GM12891 (cell line): Measurements from ENCODE around the gene RELT.
A peak's percentile ranks its signal among the peaks of the same experiment; 100 is the strongest.

Experiments
- DNase-seq: peaks from one replicate; pipeline ENCODE4 v3.0.0; 2011; ENCODE audit warnings: low spot score; ENCODE audit not compliant: insufficient read length
- FAIRE-seq: peaks from 2 replicates; lab custom pipeline; 2011; peaks lifted over from hg19 to GRCh38; lab: Jason Lieb, UNC
- PAX5 ChIP-seq: IDR thresholded peaks from 2 replicates; pipeline ENCODE4 v1.6.1; 2011; ENCODE audit warnings: low read length, moderate library complexity, mild to moderate bottlenecking; ENCODE audit not compliant: insufficient read depth, severe bottlenecking
- POLR2A ChIP-seq: IDR thresholded peaks from 2 replicates; pipeline ENCODE4 v1.6.1; 2011; ENCODE audit warnings: low read depth, low read length, control low read depth
- POLR2AphosphoS5 ChIP-seq: IDR thresholded peaks from 2 replicates; pipeline ENCODE4 v1.6.1; 2011; ENCODE audit warnings: low read depth, low read length, control low read depth
- POU2F2 ChIP-seq: IDR thresholded peaks from 2 replicates; pipeline ENCODE4 v1.6.1; 2011; ENCODE audit warnings: low read depth, mild to moderate bottlenecking, control low read depth, low read length, moderate library complexity
- SPI1 ChIP-seq: IDR thresholded peaks from 2 replicates; pipeline ENCODE4 v1.6.1; 2011; ENCODE audit warnings: low read depth, low read length, control low read depth
- TAF1 ChIP-seq: IDR thresholded peaks from 2 replicates; pipeline ENCODE4 v1.6.1; 2011; ENCODE audit warnings: low read depth, low read length, control low read depth

RELT gene

GRCh38 chr11:73335204-73335923 is 40.8 kb upstream of the RELT start:
- FAIRE-seq, result peak; percentile 86
- TF ChIP-seq SPI1, result peak; percentile 39; the same call in 1 of the 2 replicates
- TF ChIP-seq TAF1, result no peak
- TF ChIP-seq PAX5, result no peak
- peak; percentile 73; the same call in 1 of the 2 replicates for TF ChIP-seq POU2F2
- no peak for TF ChIP-seq POLR2AphosphoS5
- TF ChIP-seq POLR2A, result no peak
- peak; percentile 74 for DNase-seq

DNA sequence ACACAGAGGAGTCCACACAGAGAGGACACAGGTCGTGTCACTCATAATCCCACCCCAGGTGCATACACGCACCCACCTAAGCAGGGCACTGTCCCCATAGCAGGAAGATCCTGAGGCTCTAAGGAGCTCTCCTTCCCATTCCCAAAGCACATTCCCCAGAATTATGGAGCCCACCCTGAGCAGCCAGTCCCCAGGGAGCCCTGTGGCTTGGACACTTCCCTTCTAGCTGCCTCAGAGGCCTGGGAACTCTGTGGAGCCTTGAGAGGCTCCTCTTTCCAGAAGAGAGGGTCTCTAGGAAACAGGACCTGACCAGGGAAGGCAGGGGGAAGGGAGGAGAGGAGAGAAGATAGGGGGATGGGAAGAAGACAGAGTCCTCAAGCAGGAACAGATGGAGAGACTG is 38.4 kb upstream of the RELT start:
- no peak for TF ChIP-seq POLR2AphosphoS5
- no peak for TF ChIP-seq POU2F2
- no peak for TF ChIP-seq TAF1
- TF ChIP-seq PAX5, result no peak
- no peak for TF ChIP-seq POLR2A
- no peak for TF ChIP-seq SPI1
- FAIRE-seq (no peak), DNase-seq (no peak)

DNA sequence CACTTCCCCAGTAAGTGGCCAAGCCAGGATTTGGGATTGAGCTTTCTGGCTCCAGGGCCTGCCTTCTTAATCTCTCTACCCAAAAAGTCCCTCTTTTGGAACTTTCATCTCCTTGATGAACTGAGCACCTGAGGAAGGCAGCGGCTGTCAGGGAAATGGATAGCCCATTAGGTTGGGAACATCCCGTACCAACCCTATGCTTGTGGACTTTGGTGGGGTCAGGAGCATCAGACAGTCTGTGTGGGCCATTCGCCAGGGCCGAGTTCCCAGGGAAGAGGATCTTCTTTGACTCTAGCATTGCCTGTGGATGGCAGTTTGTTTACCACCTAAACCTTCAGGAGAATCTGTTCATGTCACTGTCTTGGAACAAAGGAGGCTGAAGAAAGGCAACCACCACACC is 37.9 kb upstream of the RELT start:
- TF ChIP-seq PAX5 (no peak), SPI1 (no peak), TAF1 (no peak), POLR2AphosphoS5 (no peak), POU2F2 (no peak), POLR2A (no peak)
- FAIRE-seq (no peak), DNase-seq (no peak)

DNA sequence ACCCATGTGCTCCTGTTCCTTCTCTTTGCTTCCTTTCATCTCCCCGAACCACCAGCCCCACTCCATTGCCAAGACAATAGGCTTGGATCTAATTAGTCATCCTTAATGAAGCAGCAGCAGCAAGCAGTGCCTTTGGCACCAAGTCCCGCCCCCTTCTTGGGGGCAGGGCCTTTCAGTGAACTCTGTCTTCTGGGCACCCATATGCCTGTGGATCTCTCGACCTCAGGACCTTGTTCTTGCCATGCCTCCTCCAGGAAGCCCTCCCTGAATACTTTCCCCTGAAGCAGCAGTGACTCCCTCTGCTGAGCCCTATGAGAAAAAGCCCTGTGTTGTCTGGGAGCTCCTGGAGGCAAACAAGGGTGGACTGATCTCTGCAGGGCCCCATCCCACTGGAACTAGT is 36.0 kb upstream of the RELT start:
- TF ChIP-seq TAF1 (no peak), POU2F2 (no peak), PAX5 (no peak), POLR2AphosphoS5 (no peak), SPI1 (no peak), POLR2A (no peak)
- FAIRE-seq, result no peak
- DNase-seq, result no peak

GRCh38 chr11:73342633-73343032 is 33.6 kb upstream of the RELT start:
- DNase-seq (no peak), FAIRE-seq (no peak)
- TF ChIP-seq SPI1 (no peak), POU2F2 (no peak), PAX5 (no peak), TAF1 (no peak), POLR2A (no peak), POLR2AphosphoS5 (no peak)

GRCh38 chr11:73343076-73343873 is 32.9 kb upstream of the RELT start:
- DNase-seq, result no peak
- no peak for TF ChIP-seq TAF1
- TF ChIP-seq POU2F2, result no peak
- no peak for TF ChIP-seq POLR2AphosphoS5
- TF ChIP-seq SPI1, result no peak
- no peak for TF ChIP-seq POLR2A
- FAIRE-seq, result no peak

DNA sequence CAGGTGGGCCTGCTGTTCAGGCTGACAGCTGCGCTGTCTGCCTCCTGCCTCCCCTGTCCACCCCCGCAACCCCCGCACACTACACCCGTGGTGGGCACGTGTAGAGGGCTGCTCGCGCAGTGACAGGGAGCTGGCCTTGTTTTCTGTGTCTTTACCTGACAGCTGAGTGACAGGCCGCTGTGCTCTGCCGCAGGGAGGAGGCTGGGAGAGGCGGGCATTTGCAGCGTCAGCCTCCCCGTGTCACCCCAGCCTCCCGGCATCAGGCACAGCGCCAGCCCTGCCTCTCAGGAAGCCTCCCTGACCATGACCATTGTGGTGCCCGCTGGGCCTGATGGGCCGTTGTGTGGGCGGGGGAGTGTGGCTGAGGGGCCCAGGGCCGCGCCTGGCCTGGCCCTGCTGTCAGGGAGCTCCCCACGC is 32.0 kb upstream of the RELT start:
- no peak for FAIRE-seq
- TF ChIP-seq POLR2A, result no peak
- no peak for TF ChIP-seq POLR2AphosphoS5
- TF ChIP-seq SPI1, result no peak
- TF ChIP-seq TAF1, result no peak
- TF ChIP-seq POU2F2, result no peak
- no peak for TF ChIP-seq PAX5
- no peak for DNase-seq

- FAIRE-seq, result no peak
- TF ChIP-seq POLR2AphosphoS5 (no peak), POLR2A (no peak), PAX5 (no peak), TAF1 (no peak), POU2F2 (no peak), SPI1 (no peak)
These were observed 30.6 kb upstream of the RELT start for GRCh38 chr11:73345481-73346160.

More at GRCh38 chr11:73345481-73346160, 30.6 kb upstream of the RELT start:
- DNase-seq, result no peak
